Fibroblast of lung (primary cell): ENCODE data around the gene WEE1. TPM values are rescaled to one million over a fixed set of nuclear protein-coding genes. Genes with fewer than 3 reads are reported as not detected.
A peak's percentile ranks its signal among the peaks of the same experiment; 100 is the strongest.
"Not testable (repeated sequence)": the region's sequence is repeated elsewhere in the genome, so short reads cannot be mapped to it uniquely, and the experiment has no call there.

Source experiments
- DNase-seq, 2 donors: peaks; one replicate each; pipeline versions ENCODE4 v3.0.0 to v3.0.0-alpha.2; 2010; ENCODE audit warnings: low read depth in 2 of 2
- H2AFZ ChIP-seq: 2 replicates; pipeline ENCODE4 v1.5.1; 2012; ENCODE audit warnings: low read length, control low read depth, inconsistent platforms
- H3K27ac ChIP-seq: 2 replicates; pipeline ENCODE4 v1.5.1; 2011; ENCODE audit warnings: low read length, control low read depth; ENCODE audit not compliant: insufficient read depth
- H3K27me3 ChIP-seq: 2 replicates; pipeline ENCODE4 v1.5.1; 2011; ENCODE audit warnings: mild to moderate bottlenecking, low read length; ENCODE audit not compliant: control insufficient read depth, insufficient read depth
- H3K36me3 ChIP-seq: 2 replicates; pipeline ENCODE4 v1.5.1; 2011; ENCODE audit warnings: low read length; ENCODE audit not compliant: control insufficient read depth, insufficient read depth
- H3K4me1 ChIP-seq: 2 replicates; pipeline ENCODE4 v1.5.1; 2011; ENCODE audit warnings: low read length; ENCODE audit not compliant: control insufficient read depth, insufficient read depth; ENCODE audit errors: extremely low read depth
- H3K4me2 ChIP-seq: 2 replicates; pipeline ENCODE4 v1.5.1; 2011; ENCODE audit warnings: low read length, control low read depth; ENCODE audit not compliant: insufficient read depth; ENCODE audit errors: extremely low read depth
- H3K4me3 ChIP-seq, 4 experiments: fragments of 200-600 bp in 1 of 4; sonication (generic) in 1 of 4; replicated peaks in 1 of 4; 2 replicates each; pipeline ENCODE4 v1.5.1; 2011 to 2016; ENCODE audit warnings: low read length in 4 of 4, low read depth in 3 of 4, mild to moderate bottlenecking in 3 of 4, control low read depth in 2 of 4, inconsistent platforms in 1 of 4, mixed read lengths in 1 of 4; ENCODE audit not compliant: insufficient read depth in 1 of 4; ENCODE audit errors: control extremely low read depth in 1 of 4
- H3K79me2 ChIP-seq: 2 replicates; pipeline ENCODE4 v1.5.1; 2012; ENCODE audit warnings: mild to moderate bottlenecking, low read length, inconsistent platforms; ENCODE audit not compliant: control insufficient read depth, insufficient read depth
- H3K9ac ChIP-seq: 2 replicates; pipeline ENCODE4 v1.5.1; 2011; ENCODE audit warnings: mild to moderate bottlenecking, low read length, control low read depth; ENCODE audit not compliant: insufficient read depth
- H3K9me3 ChIP-seq: 2 replicates; pipeline ENCODE4 v1.5.1; 2012; ENCODE audit warnings: low read depth, low read length; ENCODE audit not compliant: control insufficient read depth, insufficient read depth
- H4K20me1 ChIP-seq: 2 replicates; pipeline ENCODE4 v1.5.1; 2011; ENCODE audit warnings: low read length; ENCODE audit not compliant: control insufficient read depth, insufficient read depth; ENCODE audit errors: extremely low read depth
- EZH2 ChIP-seq: IDR thresholded peaks from 2 replicates; pipeline ENCODE4 v1.5.1; 2012; ENCODE audit warnings: low read length, control low read depth, mild to moderate bottlenecking; ENCODE audit errors: missing control alignments
- polyA plus RNA-seq, 2 donors: library from polyadenylated mRNA; depleted of rRNA in 1 of 2; stranded (reverse) in 1 of 2; unstranded in 1 of 2; fragments of >200 nt; gene quantifications; 2 replicates each; pipeline ENCODE4 v1.2.1, GENCODE V29; 2011 to 2012; ENCODE audit warnings: missing spikeins in 1 of 2
- total RNA-seq: library from RNA; depleted of rRNA; stranded (reverse); fragments of >200 nt; gene quantifications from 2 replicates; pipeline ENCODE4 v1.2.1, GENCODE V29; 2014
- TF ChIP-seq, protein P1 (sequence below), 2 donors: IDR thresholded peaks in 1 of 2; conservative IDR thresholded peaks in 1 of 2; 1 replicate in 1 of 2; 2 replicates in 1 of 2; pipeline ENCODE4 v1.5.1; 2011 to 2012; ENCODE audit warnings: low read length in 2 of 2, control low read depth in 1 of 2, inconsistent platforms in 1 of 2, low read depth in 1 of 2, mild to moderate bottlenecking in 1 of 2

Gene WEE1
- total and polyA plus RNA-seq, 2 donors (not counting 1 experiment from before 2014, with no cell fraction given) = 55.2 to 77.5 TPM

DNA sequence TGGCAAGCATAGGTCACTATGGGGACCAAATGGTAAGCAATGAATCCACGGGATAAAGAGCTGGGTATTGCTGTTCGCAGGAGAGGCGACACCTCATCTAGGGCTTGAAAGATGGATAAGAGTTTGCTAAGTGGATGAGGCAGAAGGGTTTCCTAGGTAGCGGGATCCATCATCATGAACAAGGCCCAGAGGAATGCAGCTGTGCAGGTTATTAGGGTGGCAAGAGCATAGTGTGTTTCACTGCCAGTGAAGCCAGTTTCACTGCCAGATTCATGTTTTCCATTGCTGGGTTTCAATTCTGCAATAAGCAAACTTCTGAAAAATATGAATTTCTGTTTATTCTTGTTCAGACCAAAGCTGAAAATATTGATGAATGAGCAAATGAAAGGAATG lies 27.2 kb downstream of the WEE1 start:
- H3K27me3 ChIP-seq = no peaks in the 10 kb centered on the region
- H3K4me2 ChIP-seq = peak overlapping the region; percentile 20
- no peak overlapping the region for H3K4me3 ChIP-seq
- no peaks in the 10 kb centered on the region for H3K79me2 ChIP-seq
- no peak overlapping the region for H2AFZ ChIP-seq
- H4K20me1 ChIP-seq = no peaks in the 10 kb centered on the region
- H3K27ac ChIP-seq = peak overlapping the region; percentile 69
- no peaks in the 10 kb centered on the region for H3K9me3 ChIP-seq
- DNase-seq = peak in 1 of 2 donors; percentile 58
- peaks cover 9% of the 10 kb centered on the region for H3K4me1 ChIP-seq
- no peak for TF ChIP-seq EZH2
- TF ChIP-seq, protein P1, sequence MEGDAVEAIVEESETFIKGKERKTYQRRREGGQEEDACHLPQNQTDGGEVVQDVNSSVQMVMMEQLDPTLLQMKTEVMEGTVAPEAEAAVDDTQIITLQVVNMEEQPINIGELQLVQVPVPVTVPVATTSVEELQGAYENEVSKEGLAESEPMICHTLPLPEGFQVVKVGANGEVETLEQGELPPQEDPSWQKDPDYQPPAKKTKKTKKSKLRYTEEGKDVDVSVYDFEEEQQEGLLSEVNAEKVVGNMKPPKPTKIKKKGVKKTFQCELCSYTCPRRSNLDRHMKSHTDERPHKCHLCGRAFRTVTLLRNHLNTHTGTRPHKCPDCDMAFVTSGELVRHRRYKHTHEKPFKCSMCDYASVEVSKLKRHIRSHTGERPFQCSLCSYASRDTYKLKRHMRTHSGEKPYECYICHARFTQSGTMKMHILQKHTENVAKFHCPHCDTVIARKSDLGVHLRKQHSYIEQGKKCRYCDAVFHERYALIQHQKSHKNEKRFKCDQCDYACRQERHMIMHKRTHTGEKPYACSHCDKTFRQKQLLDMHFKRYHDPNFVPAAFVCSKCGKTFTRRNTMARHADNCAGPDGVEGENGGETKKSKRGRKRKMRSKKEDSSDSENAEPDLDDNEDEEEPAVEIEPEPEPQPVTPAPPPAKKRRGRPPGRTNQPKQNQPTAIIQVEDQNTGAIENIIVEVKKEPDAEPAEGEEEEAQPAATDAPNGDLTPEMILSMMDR (conservative IDR thresholded peaks at IDR 0.05 in 1 of 2, IDR thresholded peaks at IDR 0.05 in 1 of 2; ENCODE audit: low read depth in 1 of 2, low read length in 2 of 2) = no peak
- H3K36me3 ChIP-seq = no peaks in the 10 kb centered on the region
- H3K9ac ChIP-seq = no peak overlapping the region

DNA sequence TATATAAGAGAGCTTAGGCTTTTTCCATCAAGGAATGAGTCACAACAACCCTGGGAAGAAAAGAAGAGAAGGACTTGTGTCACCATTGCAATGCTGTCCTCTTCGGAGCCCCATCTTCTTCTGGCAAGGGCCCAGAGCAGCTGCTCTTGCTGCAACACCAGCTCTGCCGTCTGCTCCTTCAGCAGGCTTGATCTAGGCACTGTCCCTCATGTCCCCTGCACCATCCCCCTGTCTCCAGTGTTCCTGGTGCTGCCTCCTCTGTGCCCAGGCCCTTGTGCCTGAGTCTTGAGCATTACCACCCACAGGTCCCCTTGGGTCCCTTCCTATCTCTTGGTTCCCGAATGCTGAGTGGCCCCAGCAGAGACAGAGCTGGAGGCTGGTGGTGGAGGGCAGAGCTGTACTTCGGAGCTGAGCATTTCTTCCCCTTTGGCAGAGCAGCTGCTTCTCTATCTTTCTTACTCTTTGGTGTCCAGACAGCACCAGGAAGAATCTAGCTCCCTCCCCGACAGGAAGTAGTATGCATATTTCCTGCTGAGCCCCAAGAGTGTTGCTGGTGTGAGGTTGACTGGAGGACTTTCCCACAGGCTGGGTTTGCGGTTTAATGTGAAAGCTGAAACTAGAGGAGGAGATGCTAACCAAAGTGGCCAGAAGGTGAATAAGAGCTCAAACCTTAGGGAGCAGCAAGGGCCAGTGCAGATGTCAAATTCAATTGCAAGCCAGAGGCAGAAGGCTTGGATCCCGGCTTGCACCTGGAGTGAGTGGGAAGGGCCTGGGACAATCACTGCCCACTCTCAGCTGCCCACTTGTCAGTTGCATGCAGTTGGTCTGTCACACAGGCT lies 27.8 kb downstream of the WEE1 start:
- Histone ChIP-seq H4K20me1 (no peaks in the 10 kb centered on the region), H3K4me2 (peak overlapping the region; percentile 68), H3K27ac (peak overlapping the region; percentile 69), H3K36me3 (no peaks in the 10 kb centered on the region), H2AFZ (peak overlapping the region; percentile 55), H3K79me2 (no peaks in the 10 kb centered on the region), H3K9me3 (no peaks in the 10 kb centered on the region), H3K9ac (no peak overlapping the region), H3K27me3 (no peaks in the 10 kb centered on the region), H3K4me3 (no peak overlapping the region), H3K4me1 (peaks cover 9% of the 10 kb centered on the region)
- TF ChIP-seq, protein P1 (conservative IDR thresholded peaks at IDR 0.05 in 1 of 2, IDR thresholded peaks at IDR 0.05 in 1 of 2; ENCODE audit: low read depth in 1 of 2, low read length in 2 of 2) = no peak
- no peak for TF ChIP-seq EZH2
- DNase-seq = peak; percentile 47 to 50

DNA sequence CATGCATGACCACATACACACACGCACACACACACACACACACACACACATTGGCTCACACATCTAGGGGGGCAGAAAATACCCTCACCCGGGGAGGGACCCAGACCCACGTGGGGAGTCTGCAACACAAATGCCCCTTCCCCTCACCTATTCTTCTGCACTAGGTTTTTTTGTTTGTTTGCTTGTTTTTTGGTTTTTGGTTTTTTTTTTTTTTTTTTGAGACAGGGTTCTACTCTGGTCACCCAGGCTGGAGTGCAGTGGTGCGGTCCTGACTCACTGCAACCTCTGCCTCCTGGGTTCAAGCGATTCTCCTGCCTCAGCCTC lies 28.4 kb downstream of the WEE1 start:
- Histone ChIP-seq H3K9me3 (no peaks in the 10 kb centered on the region), H3K9ac (no peak overlapping the region), H2AFZ (no peak overlapping the region), H3K27me3 (no peaks in the 10 kb centered on the region), H3K79me2 (no peaks in the 10 kb centered on the region), H3K36me3 (no peaks in the 10 kb centered on the region), H4K20me1 (no peaks in the 10 kb centered on the region), H3K4me2 (no peak overlapping the region), H3K4me3 (no peak overlapping the region), H3K4me1 (peaks cover 9% of the 10 kb centered on the region), H3K27ac (no peak overlapping the region)
- TF ChIP-seq EZH2 = no peak
- TF ChIP-seq, protein P1 (conservative IDR thresholded peaks at IDR 0.05 in 1 of 2, IDR thresholded peaks at IDR 0.05 in 1 of 2; ENCODE audit: low read depth in 1 of 2, low read length in 2 of 2) = no peak
- DNase-seq = no peak

DNA sequence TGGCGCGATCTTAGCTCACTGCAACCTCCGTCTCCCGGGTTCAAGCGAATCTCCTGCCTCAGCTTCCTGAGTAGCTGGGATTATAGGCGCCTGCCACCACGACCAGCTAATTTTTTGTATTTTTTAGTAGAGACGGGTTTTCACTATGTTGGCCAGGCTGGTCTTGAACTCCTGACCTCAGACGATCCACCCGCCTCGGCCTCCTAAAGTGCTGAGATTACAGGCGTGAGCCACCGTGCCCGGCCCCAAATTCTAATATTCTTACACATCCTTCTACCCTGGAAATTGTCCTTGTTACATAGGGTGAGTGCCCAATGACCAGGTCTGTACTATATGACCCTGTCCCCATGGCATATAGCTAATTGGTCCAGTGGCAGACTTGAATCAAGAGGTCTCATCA lies 29.7 kb downstream of the WEE1 start:
- H2AFZ ChIP-seq, H3K27me3 ChIP-seq, H4K20me1 ChIP-seq, H3K27ac ChIP-seq, H3K9me3 ChIP-seq, H3K36me3 ChIP-seq, H3K4me3 ChIP-seq, H3K79me2 ChIP-seq, DNase-seq, H3K9ac ChIP-seq, H3K4me2 ChIP-seq, H3K4me1 ChIP-seq: not testable (repeated sequence)
